SK-N-SH (cell line): ENCODE results near the gene SLAMF1. TPM values are rescaled to one million over a fixed set of nuclear protein-coding genes. Genes with fewer than 3 reads are reported as not detected.

ENCODE experiments used
- CTCF ChIA-PET: fragments of 300-600, 350-600 bp; formaldehyde crosslinking; extraction: SDS; loops from one replicate; lab custom pipeline; 2021; lab: Yijun Ruan, JAX
- POLR2A ChIA-PET: fragments of 350-600 bp; sonication (Branson Sonifier 250); formaldehyde crosslinking; extraction: SDS; loops from one replicate; lab custom pipeline; 2020; ENCODE audit warnings: antibody characterized with exemption, inconsistent platforms; lab: Yijun Ruan, JAX
- DNase-seq: peaks from one replicate; pipeline ENCODE4 v3.0.0; 2012
- H2AFZ ChIP-seq: fragments of 200-600 bp; sonication (generic); 2 replicates; pipeline ENCODE4 v1.8.1; 2016; ENCODE audit warnings: antibody characterized with exemption, mild to moderate bottlenecking, low read depth
- H3F3A ChIP-seq: fragments of 200-600 bp; sonication (generic); replicated peaks from 2 replicates; pipeline ENCODE3; 2016; ENCODE audit warnings: antibody characterized with exemption, mild to moderate bottlenecking; ENCODE audit not compliant: insufficient read depth
- H3K27ac ChIP-seq, 2 experiments: fragments of 200-500 bp in 1 of 2; fragments of 200-600 bp in 1 of 2; sonication (Bioruptor generic) in 1 of 2; sonication (generic), shearing (Covaris generic) in 1 of 2; 2 replicates each; pipeline versions ENCODE4 v1.5.1 to v1.6.1; 2014 to 2016; ENCODE audit warnings: low read depth in 2 of 2, inconsistent platforms in 1 of 2, low read length in 1 of 2, mild to moderate bottlenecking in 1 of 2, mixed read lengths in 1 of 2
- H3K27me3 ChIP-seq: fragments of 200-600 bp; sonication (generic), shearing (Covaris generic); 2 replicates; pipeline ENCODE4 v1.6.1; 2016; ENCODE audit warnings: mixed run types; ENCODE audit not compliant: insufficient read depth
- H3K36me3 ChIP-seq, 2 experiments: fragments of 200-500 bp in 1 of 2; fragments of 200-600 bp in 1 of 2; sonication (Bioruptor generic) in 1 of 2; sonication (generic) in 1 of 2; replicated peaks in 1 of 2; 2 replicates each; pipeline versions ENCODE3 to v1.5.1; 2014 to 2016; ENCODE audit warnings: low read length in 1 of 2, mild to moderate bottlenecking in 1 of 2; ENCODE audit not compliant: insufficient read depth in 2 of 2, control insufficient read depth in 1 of 2
- H3K4me1 ChIP-seq, 2 experiments: fragments of 200-500 bp in 1 of 2; fragments of 200-600 bp in 1 of 2; sonication (Bioruptor generic) in 1 of 2; sonication (generic), shearing (Covaris generic) in 1 of 2; 2 replicates each; pipeline versions ENCODE4 v1.5.1 to v1.6.1; 2014 to 2016; ENCODE audit warnings: low read depth in 1 of 2, low read length in 1 of 2, mixed run types in 1 of 2; ENCODE audit not compliant: insufficient read depth in 2 of 2, control insufficient read depth in 1 of 2
- H3K4me2 ChIP-seq: fragments of 200-600 bp; sonication (generic), shearing (Covaris generic); 2 replicates; pipeline ENCODE4 v1.6.1; 2017; ENCODE audit warnings: mixed run types
- H3K4me3 ChIP-seq, 2 experiments: fragments of 200-500 bp in 1 of 2; fragments of 200-600 bp in 1 of 2; sonication (Bioruptor generic) in 1 of 2; sonication (generic), shearing (Covaris generic) in 1 of 2; 2 replicates each; pipeline versions ENCODE4 v1.5.1 to v1.8.1; 2014 to 2016; ENCODE audit warnings: low read depth in 2 of 2, inconsistent platforms in 1 of 2, low read length in 1 of 2, mild to moderate bottlenecking in 1 of 2, mixed read lengths in 1 of 2, moderate library complexity in 1 of 2
- H3K79me2 ChIP-seq: fragments of 200-600 bp; sonication (generic); 2 replicates; pipeline ENCODE4 v1.8.1; 2017; ENCODE audit warnings: mild to moderate bottlenecking; ENCODE audit not compliant: insufficient read depth
- H3K9ac ChIP-seq: fragments of 200-600 bp; sonication (generic); 2 replicates; pipeline ENCODE4 v1.6.1; 2017; ENCODE audit warnings: mixed run types
- H3K9me2 ChIP-seq: fragments of 200-600 bp; sonication (generic); 2 replicates; pipeline ENCODE4 v1.6.1; 2017; ENCODE audit warnings: mixed run types
- H3K9me3 ChIP-seq: fragments of 200-600 bp; sonication (generic); 2 replicates; pipeline ENCODE4 v1.6.1; 2017; ENCODE audit warnings: mixed run types, mild to moderate bottlenecking, moderate library complexity
- H4K20me1 ChIP-seq: fragments of 200-600 bp; sonication (generic); 2 replicates; pipeline ENCODE4 v1.6.1; 2017; ENCODE audit warnings: mild to moderate bottlenecking, mixed run types; ENCODE audit not compliant: insufficient read depth
- CHD2 ChIP-seq: fragments of 150-350 bp; IDR thresholded peaks from 2 replicates; pipeline ENCODE4 v1.6.1; 2018; ENCODE audit warnings: low read length; ENCODE audit not compliant: partially characterized antibody
- CTCF ChIP-seq: fragments of 200-600 bp; sonication (generic); IDR thresholded peaks from 2 replicates; pipeline ENCODE4 v1.6.1; 2017; ENCODE audit warnings: antibody characterized with exemption, mild to moderate bottlenecking, moderate library complexity
- EP300 ChIP-seq, 2 experiments: IDR thresholded peaks; 2 replicates each; pipeline versions ENCODE4 v1.4.0 to v1.6.1; 2012; ENCODE audit warnings: borderline replicate concordance in 1 of 2, low read depth in 1 of 2, low read length in 1 of 2
- GABPA ChIP-seq: IDR thresholded peaks from 2 replicates; pipeline ENCODE4 v1.4.0; 2012; ENCODE audit warnings: low read depth, mild to moderate bottlenecking
- MEF2A ChIP-seq: IDR thresholded peaks from 2 replicates; pipeline ENCODE4 v1.4.0; 2012; ENCODE audit warnings: low read depth, borderline replicate concordance
- MXI1 ChIP-seq: IDR thresholded peaks from 2 replicates; pipeline ENCODE4 v1.6.1; 2012; ENCODE audit warnings: mild to moderate bottlenecking, low read depth, low read length, improper control_type of control experiment
- NFIC ChIP-seq: IDR thresholded peaks from 2 replicates; pipeline ENCODE4 v1.4.0; 2012; ENCODE audit warnings: borderline replicate concordance
- PBX3 ChIP-seq: IDR thresholded peaks from 2 replicates; pipeline ENCODE4; 2012
- POLR2AphosphoS5 ChIP-seq: IDR thresholded peaks from 2 replicates; pipeline ENCODE4 v1.6.1; 2012; ENCODE audit warnings: low read depth, low read length
- RAD21 ChIP-seq: IDR thresholded peaks from 2 replicates; pipeline ENCODE4 v1.6.1; 2012; ENCODE audit warnings: mild to moderate bottlenecking, low read length
- RCOR1 ChIP-seq: fragments of 150-350 bp; IDR thresholded peaks from 2 replicates; pipeline ENCODE4 v1.6.1; 2017; ENCODE audit warnings: antibody characterized with exemption, low read length
- RFX5 ChIP-seq: IDR thresholded peaks from 2 replicates; pipeline ENCODE4 v1.6.1; 2012; ENCODE audit warnings: mild to moderate bottlenecking, improper control_type of control experiment, low read length
- RXRA ChIP-seq: IDR thresholded peaks from 2 replicates; pipeline ENCODE4 v1.4.0; 2012; ENCODE audit warnings: low read depth, mild to moderate bottlenecking, borderline replicate concordance
- SIN3A ChIP-seq: IDR thresholded peaks from 2 replicates; pipeline ENCODE4 v1.6.1; 2012; ENCODE audit warnings: low read depth, mild to moderate bottlenecking, low read length, moderate library complexity, borderline replicate concordance
- SMC3 ChIP-seq: IDR thresholded peaks from 2 replicates; pipeline ENCODE4 v1.6.1; 2012; ENCODE audit warnings: low read depth, low read length, improper control_type of control experiment
- TEAD4 ChIP-seq: IDR thresholded peaks from 2 replicates; pipeline ENCODE4 v1.4.0; 2012; ENCODE audit warnings: mild to moderate bottlenecking, borderline replicate concordance; ENCODE audit not compliant: insufficient read depth
- USF1 ChIP-seq: IDR thresholded peaks from 2 replicates; pipeline ENCODE4 v1.4.0; 2012; ENCODE audit warnings: low read depth, borderline replicate concordance
- USF2 ChIP-seq: fragments of 150-350 bp; IDR thresholded peaks from 2 replicates; pipeline ENCODE4 v1.6.1; 2017; ENCODE audit warnings: antibody characterized with exemption, low read length, low read depth, borderline replicate concordance
- YY1 ChIP-seq: IDR thresholded peaks from 2 replicates; pipeline ENCODE4 v1.4.0; 2012; ENCODE audit warnings: low read depth, mild to moderate bottlenecking
- WGBS: methylation state at CpG from one replicate; pipeline ENCODE4 v1.1.6; 2017; ENCODE audit warnings: low lambda C conversion rate; 5-methylcytosine and 5-hydroxymethylcytosine counted together
- polyA plus RNA-seq, 3 experiments: library from polyadenylated mRNA; depleted of rRNA; stranded (reverse); fragments of >200 nt; gene quantifications; 2 replicates each; pipeline ENCODE4 v1.2.3, GENCODE V29; 2012

Gene SLAMF1
- polyA plus RNA-seq, 1 of the 3 experiments (the other 2 are of a cell fraction), result not detected

GRCh38 chr1:160658162-160658813 is 11.4 kb upstream of the SLAMF1 start (continued):
- no peak for TF ChIP-seq NFIC
- TF ChIP-seq RXRA, result no peak
- no peak for TF ChIP-seq MXI1

GRCh38 chr1:160657250-160657781 is 10.5 kb upstream of the SLAMF1 start:
- Histone ChIP-seq H3K9me2 (no peaks in the 10 kb centered on the region), H3K79me2 (no peaks in the 10 kb centered on the region), H3K4me2 (no peak overlapping the region), H3K36me3 (no peaks in the 10 kb centered on the region), H3K4me3 (no peak overlapping the region), H2AFZ (no peak overlapping the region), H4K20me1 (no peaks in the 10 kb centered on the region), H3K9ac (no peak overlapping the region), H3K27ac (no peak overlapping the region), H3K27me3 (no peaks in the 10 kb centered on the region; the same call in 1 of the 2 replicates), H3K4me1 (no peaks in the 10 kb centered on the region), H3K9me3 (no peaks in the 10 kb centered on the region), H3F3A (no peaks in the 10 kb centered on the region)
- 7% methylated on average over 5 of the region's 5 CpGs for WGBS
- no peak for DNase-seq
- CTCF ChIA-PET, result interaction anchor here (0.6 kb wide), 1 partner anchor 18 kb away, joined by 3 read pairs; no protein-coding TSS in a partner anchor
- POLR2A ChIA-PET, result no interaction called here
- TF ChIP-seq GABPA (no peak), RFX5 (no peak), USF1 (no peak), CHD2 (no peak), NFIC (no peak), RXRA (no peak), RAD21 (no peak), SIN3A (no peak), EP300 (IDR thresholded peaks at IDR 0.05; ENCODE audit: borderline replicate concordance in 1 of 2, low read depth in 1 of 2, low read length in 1 of 2) (no peak), TEAD4 (no peak), RCOR1 (no peak), CTCF (no peak), YY1 (no peak), POLR2AphosphoS5 (no peak), USF2 (no peak), PBX3 (no peak), MEF2A (no peak), SMC3 (no peak)
